SK-N-SH (cell line): ENCODE measurements around the gene TSHR. TPM values are rescaled to one million over a fixed set of nuclear protein-coding genes. Genes with fewer than 3 reads are reported as not detected.

ENCODE experiments used
- CTCF ChIA-PET: fragments of 300-600, 350-600 bp; formaldehyde crosslinking; extraction: SDS; loops from one replicate; lab custom pipeline; 2021; lab: Yijun Ruan, JAX
- POLR2A ChIA-PET: fragments of 350-600 bp; sonication (Branson Sonifier 250); formaldehyde crosslinking; extraction: SDS; loops from one replicate; lab custom pipeline; 2020; ENCODE audit warnings: antibody characterized with exemption, inconsistent platforms; lab: Yijun Ruan, JAX
- DNase-seq: peaks from one replicate; pipeline ENCODE4 v3.0.0; 2012
- H2AFZ ChIP-seq: fragments of 200-600 bp; sonication (generic); 2 replicates; pipeline ENCODE4 v1.8.1; 2016; ENCODE audit warnings: antibody characterized with exemption, mild to moderate bottlenecking, low read depth
- H3F3A ChIP-seq: fragments of 200-600 bp; sonication (generic); replicated peaks from 2 replicates; pipeline ENCODE3; 2016; ENCODE audit warnings: antibody characterized with exemption, mild to moderate bottlenecking; ENCODE audit not compliant: insufficient read depth
- H3K27ac ChIP-seq, 2 experiments: fragments of 200-500 bp in 1 of 2; fragments of 200-600 bp in 1 of 2; sonication (Bioruptor generic) in 1 of 2; sonication (generic), shearing (Covaris generic) in 1 of 2; 2 replicates each; pipeline versions ENCODE4 v1.5.1 to v1.6.1; 2014 to 2016; ENCODE audit warnings: low read depth in 2 of 2, inconsistent platforms in 1 of 2, low read length in 1 of 2, mild to moderate bottlenecking in 1 of 2, mixed read lengths in 1 of 2
- H3K27me3 ChIP-seq: fragments of 200-600 bp; sonication (generic), shearing (Covaris generic); 2 replicates; pipeline ENCODE4 v1.6.1; 2016; ENCODE audit warnings: mixed run types; ENCODE audit not compliant: insufficient read depth
- H3K36me3 ChIP-seq, 2 experiments: fragments of 200-500 bp in 1 of 2; fragments of 200-600 bp in 1 of 2; sonication (Bioruptor generic) in 1 of 2; sonication (generic) in 1 of 2; replicated peaks in 1 of 2; 2 replicates each; pipeline versions ENCODE3 to v1.5.1; 2014 to 2016; ENCODE audit warnings: low read length in 1 of 2, mild to moderate bottlenecking in 1 of 2; ENCODE audit not compliant: insufficient read depth in 2 of 2, control insufficient read depth in 1 of 2
- H3K4me1 ChIP-seq, 2 experiments: fragments of 200-500 bp in 1 of 2; fragments of 200-600 bp in 1 of 2; sonication (Bioruptor generic) in 1 of 2; sonication (generic), shearing (Covaris generic) in 1 of 2; 2 replicates each; pipeline versions ENCODE4 v1.5.1 to v1.6.1; 2014 to 2016; ENCODE audit warnings: low read depth in 1 of 2, low read length in 1 of 2, mixed run types in 1 of 2; ENCODE audit not compliant: insufficient read depth in 2 of 2, control insufficient read depth in 1 of 2
- H3K4me2 ChIP-seq: fragments of 200-600 bp; sonication (generic), shearing (Covaris generic); 2 replicates; pipeline ENCODE4 v1.6.1; 2017; ENCODE audit warnings: mixed run types
- H3K4me3 ChIP-seq, 2 experiments: fragments of 200-500 bp in 1 of 2; fragments of 200-600 bp in 1 of 2; sonication (Bioruptor generic) in 1 of 2; sonication (generic), shearing (Covaris generic) in 1 of 2; 2 replicates each; pipeline versions ENCODE4 v1.5.1 to v1.8.1; 2014 to 2016; ENCODE audit warnings: low read depth in 2 of 2, inconsistent platforms in 1 of 2, low read length in 1 of 2, mild to moderate bottlenecking in 1 of 2, mixed read lengths in 1 of 2, moderate library complexity in 1 of 2
- H3K79me2 ChIP-seq: fragments of 200-600 bp; sonication (generic); 2 replicates; pipeline ENCODE4 v1.8.1; 2017; ENCODE audit warnings: mild to moderate bottlenecking; ENCODE audit not compliant: insufficient read depth
- H3K9ac ChIP-seq: fragments of 200-600 bp; sonication (generic); 2 replicates; pipeline ENCODE4 v1.6.1; 2017; ENCODE audit warnings: mixed run types
- H3K9me2 ChIP-seq: fragments of 200-600 bp; sonication (generic); 2 replicates; pipeline ENCODE4 v1.6.1; 2017; ENCODE audit warnings: mixed run types
- H3K9me3 ChIP-seq: fragments of 200-600 bp; sonication (generic); 2 replicates; pipeline ENCODE4 v1.6.1; 2017; ENCODE audit warnings: mixed run types, mild to moderate bottlenecking, moderate library complexity
- H4K20me1 ChIP-seq: fragments of 200-600 bp; sonication (generic); 2 replicates; pipeline ENCODE4 v1.6.1; 2017; ENCODE audit warnings: mild to moderate bottlenecking, mixed run types; ENCODE audit not compliant: insufficient read depth
- ELF1 ChIP-seq: IDR thresholded peaks from 2 replicates; pipeline ENCODE4 v1.4.0; 2012
- EP300 ChIP-seq, 2 experiments: IDR thresholded peaks; 2 replicates each; pipeline versions ENCODE4 v1.4.0 to v1.6.1; 2012; ENCODE audit warnings: borderline replicate concordance in 1 of 2, low read depth in 1 of 2, low read length in 1 of 2
- FOSL2 ChIP-seq: IDR thresholded peaks from 2 replicates; pipeline ENCODE4 v1.4.0; 2012; ENCODE audit warnings: low read depth, mild to moderate bottlenecking, moderate library complexity, borderline replicate concordance
- FOXJ3 ChIP-seq: sonication (generic); formaldehyde crosslinking; IDR thresholded peaks from 2 replicates; pipeline ENCODE4 v1.5.1; 2020; ENCODE audit warnings: mild to moderate bottlenecking, missing genetic modification reagents
- FOXM1 ChIP-seq: IDR thresholded peaks from 2 replicates; pipeline ENCODE4 v1.4.0; 2012; ENCODE audit warnings: low read depth, mild to moderate bottlenecking
- GABPA ChIP-seq: IDR thresholded peaks from 2 replicates; pipeline ENCODE4 v1.4.0; 2012; ENCODE audit warnings: low read depth, mild to moderate bottlenecking
- GATA2 ChIP-seq: sonication (generic); formaldehyde crosslinking; IDR thresholded peaks from 2 replicates; pipeline ENCODE4 v1.5.0; 2020; ENCODE audit warnings: mild to moderate bottlenecking, missing genetic modification reagents
- JUND ChIP-seq: IDR thresholded peaks from 2 replicates; pipeline ENCODE4 v1.4.0; 2012
- MXI1 ChIP-seq: IDR thresholded peaks from 2 replicates; pipeline ENCODE4 v1.6.1; 2012; ENCODE audit warnings: mild to moderate bottlenecking, low read depth, low read length, improper control_type of control experiment
- POLR2AphosphoS5 ChIP-seq: IDR thresholded peaks from 2 replicates; pipeline ENCODE4 v1.6.1; 2012; ENCODE audit warnings: low read depth, low read length
- RCOR1 ChIP-seq: fragments of 150-350 bp; IDR thresholded peaks from 2 replicates; pipeline ENCODE4 v1.6.1; 2017; ENCODE audit warnings: antibody characterized with exemption, low read length
- SIN3A ChIP-seq: IDR thresholded peaks from 2 replicates; pipeline ENCODE4 v1.6.1; 2012; ENCODE audit warnings: low read depth, mild to moderate bottlenecking, low read length, moderate library complexity, borderline replicate concordance
- TAF1 ChIP-seq: IDR thresholded peaks from 2 replicates; pipeline ENCODE4 v1.6.1; 2012; ENCODE audit warnings: low read depth, mild to moderate bottlenecking, low read length, moderate library complexity, borderline replicate concordance
- TCF12 ChIP-seq: IDR thresholded peaks from 2 replicates; pipeline ENCODE4 v1.4.0; 2012
- TEAD4 ChIP-seq: IDR thresholded peaks from 2 replicates; pipeline ENCODE4 v1.4.0; 2012; ENCODE audit warnings: mild to moderate bottlenecking, borderline replicate concordance; ENCODE audit not compliant: insufficient read depth
- WGBS: methylation state at CpG from one replicate; pipeline ENCODE4 v1.1.6; 2017; ENCODE audit warnings: low lambda C conversion rate; 5-methylcytosine and 5-hydroxymethylcytosine counted together
- polyA plus RNA-seq, 3 experiments: library from polyadenylated mRNA; depleted of rRNA; stranded (reverse); fragments of >200 nt; gene quantifications; 2 replicates each; pipeline ENCODE4 v1.2.3, GENCODE V29; 2012
- TF ChIP-seq, protein P1 (sequence below): fragments of 150-350 bp; IDR thresholded peaks from 2 replicates; pipeline ENCODE4 v1.6.1; 2016; ENCODE audit warnings: mild to moderate bottlenecking, low read depth, low read length
- TF ChIP-seq, protein P2 (sequence below): IDR thresholded peaks from 2 replicates; pipeline ENCODE4; 2012
- TF ChIP-seq, protein P3 (sequence below): IDR thresholded peaks from 2 replicates; pipeline ENCODE4 v1.4.0; 2012; ENCODE audit warnings: low read depth
- TF ChIP-seq, protein P4 (sequence below): IDR thresholded peaks from 2 replicates; pipeline ENCODE4 v1.4.0; 2012; ENCODE audit warnings: low read depth, borderline replicate concordance
- TF ChIP-seq, protein P5 (sequence below): fragments of 200-600 bp; sonication (generic); IDR thresholded peaks from 2 replicates; pipeline ENCODE4 v1.6.1; 2017; ENCODE audit warnings: antibody characterized with exemption, mild to moderate bottlenecking, moderate library complexity

The TSHR gene
- polyA plus RNA-seq, 1 of the 3 experiments (the other 2 are of a cell fraction) = not detected

DNA sequence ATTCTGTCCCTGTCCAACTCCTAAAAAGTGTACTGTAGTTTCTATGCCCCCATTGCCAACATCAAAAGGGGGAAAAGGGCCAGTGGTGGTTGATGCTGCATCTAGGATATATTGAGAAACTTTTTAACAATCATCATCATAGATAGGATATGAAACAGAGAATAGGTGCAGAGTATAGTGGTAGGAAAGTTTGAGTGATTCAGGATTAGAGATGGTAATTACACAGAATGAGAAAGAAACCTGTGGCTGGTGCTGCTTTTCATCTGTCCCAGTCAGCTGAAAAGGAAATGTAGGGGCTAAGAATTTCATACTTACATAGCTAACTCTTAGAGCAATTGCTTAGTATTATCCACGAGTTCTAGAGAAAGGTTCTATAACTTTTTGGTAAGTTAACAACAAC is 197.8 kb downstream of the TSHR start:
- H4K20me1 ChIP-seq = no peaks in the 10 kb centered on the region
- H3K4me2 ChIP-seq = no peak overlapping the region
- no peak overlapping the region for H3K4me3 ChIP-seq
- CTCF ChIA-PET = interaction anchor here (1.0 to 1.4 kb wide), 2 partner anchors 9 to 157 kb away, joined by 4 read pairs; no protein-coding TSS in a partner anchor
- no peaks in the 10 kb centered on the region for H3F3A ChIP-seq
- DNase-seq = no peak
- no peak overlapping the region for H3K9ac ChIP-seq
- H2AFZ ChIP-seq = no peak overlapping the region
- H3K79me2 ChIP-seq = no peaks in the 10 kb centered on the region
- H3K4me1 ChIP-seq = no peaks in the 10 kb centered on the region
- TF ChIP-seq GABPA (no peak), SIN3A (no peak), TAF1 (no peak), FOXM1 (no peak), JUND (no peak), POLR2AphosphoS5 (no peak), EP300 (IDR thresholded peaks at IDR 0.05; ENCODE audit: borderline replicate concordance in 1 of 2, low read depth in 1 of 2, low read length in 1 of 2) (no peak), FOXJ3 (no peak), ELF1 (no peak), TCF12 (no peak), MXI1 (no peak), TEAD4 (no peak), RCOR1 (no peak), FOSL2 (no peak), GATA2 (CRISPR knock-in tag) (no peak)
- TF ChIP-seq, protein P1, sequence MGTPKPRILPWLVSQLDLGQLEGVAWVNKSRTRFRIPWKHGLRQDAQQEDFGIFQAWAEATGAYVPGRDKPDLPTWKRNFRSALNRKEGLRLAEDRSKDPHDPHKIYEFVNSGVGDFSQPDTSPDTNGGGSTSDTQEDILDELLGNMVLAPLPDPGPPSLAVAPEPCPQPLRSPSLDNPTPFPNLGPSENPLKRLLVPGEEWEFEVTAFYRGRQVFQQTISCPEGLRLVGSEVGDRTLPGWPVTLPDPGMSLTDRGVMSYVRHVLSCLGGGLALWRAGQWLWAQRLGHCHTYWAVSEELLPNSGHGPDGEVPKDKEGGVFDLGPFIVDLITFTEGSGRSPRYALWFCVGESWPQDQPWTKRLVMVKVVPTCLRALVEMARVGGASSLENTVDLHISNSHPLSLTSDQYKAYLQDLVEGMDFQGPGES = no peak
- TF ChIP-seq, protein P2, sequence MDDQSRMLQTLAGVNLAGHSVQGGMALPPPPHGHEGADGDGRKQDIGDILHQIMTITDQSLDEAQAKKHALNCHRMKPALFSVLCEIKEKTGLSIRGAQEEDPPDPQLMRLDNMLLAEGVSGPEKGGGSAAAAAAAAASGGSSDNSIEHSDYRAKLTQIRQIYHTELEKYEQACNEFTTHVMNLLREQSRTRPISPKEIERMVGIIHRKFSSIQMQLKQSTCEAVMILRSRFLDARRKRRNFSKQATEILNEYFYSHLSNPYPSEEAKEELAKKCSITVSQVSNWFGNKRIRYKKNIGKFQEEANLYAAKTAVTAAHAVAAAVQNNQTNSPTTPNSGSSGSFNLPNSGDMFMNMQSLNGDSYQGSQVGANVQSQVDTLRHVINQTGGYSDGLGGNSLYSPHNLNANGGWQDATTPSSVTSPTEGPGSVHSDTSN = no peak
- TF ChIP-seq, protein P3, sequence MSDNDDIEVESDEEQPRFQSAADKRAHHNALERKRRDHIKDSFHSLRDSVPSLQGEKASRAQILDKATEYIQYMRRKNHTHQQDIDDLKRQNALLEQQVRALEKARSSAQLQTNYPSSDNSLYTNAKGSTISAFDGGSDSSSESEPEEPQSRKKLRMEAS = no peak
- TF ChIP-seq, protein P4, sequence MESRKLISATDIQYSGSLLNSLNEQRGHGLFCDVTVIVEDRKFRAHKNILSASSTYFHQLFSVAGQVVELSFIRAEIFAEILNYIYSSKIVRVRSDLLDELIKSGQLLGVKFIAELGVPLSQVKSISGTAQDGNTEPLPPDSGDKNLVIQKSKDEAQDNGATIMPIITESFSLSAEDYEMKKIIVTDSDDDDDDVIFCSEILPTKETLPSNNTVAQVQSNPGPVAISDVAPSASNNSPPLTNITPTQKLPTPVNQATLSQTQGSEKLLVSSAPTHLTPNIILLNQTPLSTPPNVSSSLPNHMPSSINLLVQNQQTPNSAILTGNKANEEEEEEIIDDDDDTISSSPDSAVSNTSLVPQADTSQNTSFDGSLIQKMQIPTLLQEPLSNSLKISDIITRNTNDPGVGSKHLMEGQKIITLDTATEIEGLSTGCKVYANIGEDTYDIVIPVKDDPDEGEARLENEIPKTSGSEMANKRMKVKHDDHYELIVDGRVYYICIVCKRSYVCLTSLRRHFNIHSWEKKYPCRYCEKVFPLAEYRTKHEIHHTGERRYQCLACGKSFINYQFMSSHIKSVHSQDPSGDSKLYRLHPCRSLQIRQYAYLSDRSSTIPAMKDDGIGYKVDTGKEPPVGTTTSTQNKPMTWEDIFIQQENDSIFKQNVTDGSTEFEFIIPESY = no peak
- TF ChIP-seq, protein P5, sequence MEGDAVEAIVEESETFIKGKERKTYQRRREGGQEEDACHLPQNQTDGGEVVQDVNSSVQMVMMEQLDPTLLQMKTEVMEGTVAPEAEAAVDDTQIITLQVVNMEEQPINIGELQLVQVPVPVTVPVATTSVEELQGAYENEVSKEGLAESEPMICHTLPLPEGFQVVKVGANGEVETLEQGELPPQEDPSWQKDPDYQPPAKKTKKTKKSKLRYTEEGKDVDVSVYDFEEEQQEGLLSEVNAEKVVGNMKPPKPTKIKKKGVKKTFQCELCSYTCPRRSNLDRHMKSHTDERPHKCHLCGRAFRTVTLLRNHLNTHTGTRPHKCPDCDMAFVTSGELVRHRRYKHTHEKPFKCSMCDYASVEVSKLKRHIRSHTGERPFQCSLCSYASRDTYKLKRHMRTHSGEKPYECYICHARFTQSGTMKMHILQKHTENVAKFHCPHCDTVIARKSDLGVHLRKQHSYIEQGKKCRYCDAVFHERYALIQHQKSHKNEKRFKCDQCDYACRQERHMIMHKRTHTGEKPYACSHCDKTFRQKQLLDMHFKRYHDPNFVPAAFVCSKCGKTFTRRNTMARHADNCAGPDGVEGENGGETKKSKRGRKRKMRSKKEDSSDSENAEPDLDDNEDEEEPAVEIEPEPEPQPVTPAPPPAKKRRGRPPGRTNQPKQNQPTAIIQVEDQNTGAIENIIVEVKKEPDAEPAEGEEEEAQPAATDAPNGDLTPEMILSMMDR = no peak
- TF ChIP-seq, all 33 proteins: peak for 0
- WGBS = 3% methylated on average over 1 of the region's 1 CpG
- POLR2A ChIA-PET = no interaction called here
- Histone ChIP-seq H3K27me3 (no peaks in the 10 kb centered on the region), H3K36me3 (no peaks in the 10 kb centered on the region), H3K9me2 (no peaks in the 10 kb centered on the region), H3K27ac (no peak overlapping the region), H3K9me3 (no peaks in the 10 kb centered on the region)
